ENCODE measurements around the gene CTIF. TPM values are rescaled to one million over a fixed set of nuclear protein-coding genes. Genes with fewer than 3 reads are reported as not detected.

Gene CTIF
- total RNA-seq, 1 donor from 2014 or later = 19.5 TPM

DNA sequence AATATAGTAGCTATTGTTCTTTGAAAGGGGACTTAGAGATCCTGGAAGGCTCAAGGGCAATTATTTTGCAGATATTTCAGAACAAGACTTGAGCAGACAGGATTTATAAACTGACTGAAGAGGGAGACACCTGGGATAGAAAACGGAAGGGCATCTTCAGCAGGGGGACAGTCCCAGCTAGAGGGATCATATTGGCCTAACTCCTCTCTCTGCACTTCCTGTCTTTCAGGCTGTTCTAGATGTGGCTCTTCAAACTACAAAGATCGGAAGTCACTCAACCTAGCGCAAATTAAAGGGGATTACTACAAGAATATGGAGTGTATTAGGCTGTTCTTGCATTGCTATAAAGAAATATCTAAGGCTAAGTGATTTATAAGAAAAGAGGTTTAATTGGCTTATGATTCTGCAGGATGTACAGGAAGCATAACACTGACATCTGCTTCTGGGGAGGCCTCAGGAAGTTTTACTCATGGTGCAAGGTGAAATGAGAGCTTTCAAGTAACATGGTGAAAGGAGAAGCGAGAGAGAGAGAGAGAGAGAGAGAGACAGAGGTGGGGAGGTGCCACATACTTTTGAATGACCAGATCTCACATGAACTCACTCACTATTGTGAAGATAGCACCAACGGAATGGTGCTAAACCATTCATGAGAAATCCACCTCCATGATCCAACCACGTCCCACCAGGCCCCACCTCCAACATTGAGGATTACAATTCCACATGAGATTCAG is 5.3 kb upstream of the CTIF start:
- no peak for DNase-seq

DNA sequence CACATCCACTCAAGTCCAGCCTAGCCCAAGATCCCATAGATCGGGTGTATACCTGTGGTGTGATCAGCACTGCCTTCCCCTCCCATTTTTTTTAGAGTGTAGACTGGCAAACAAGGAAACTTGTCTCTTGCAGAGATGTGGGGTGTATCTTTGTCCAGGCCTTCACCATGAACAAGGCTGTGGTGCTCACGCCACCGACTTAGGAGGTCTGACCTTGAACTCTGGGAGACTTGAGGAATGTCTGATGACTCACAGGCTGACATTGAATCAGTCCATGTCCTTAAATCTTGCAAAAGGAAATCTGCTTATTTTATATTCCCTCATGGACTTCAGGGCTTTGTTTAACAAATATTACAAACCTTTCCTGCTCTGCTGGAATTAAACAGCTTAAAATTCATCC is 4.5 kb upstream of the CTIF start:
- no peak for DNase-seq

DNA sequence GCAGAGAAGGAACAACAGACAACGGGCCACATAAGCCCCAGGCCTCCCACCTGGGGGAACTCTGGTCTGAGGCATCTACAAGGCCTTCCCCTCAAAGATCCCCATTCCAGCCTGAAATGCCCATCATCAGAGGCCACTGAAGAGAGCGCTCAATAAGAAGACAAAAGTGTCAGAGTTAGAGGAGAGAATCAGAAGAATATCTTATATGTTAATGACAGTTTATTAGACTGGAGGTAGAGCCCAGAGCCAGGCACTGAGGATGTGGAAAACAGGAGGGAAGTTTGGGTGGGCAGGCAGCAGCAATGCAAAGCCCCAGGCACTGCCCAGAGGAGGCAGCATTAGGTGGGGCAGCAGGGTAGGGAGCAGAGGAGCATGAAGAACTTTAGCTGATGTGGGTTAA is 2.9 kb upstream of the CTIF start:
- DNase-seq = no peak

- DNase-seq = no peak
Observed at GRCh38 chr18:48536516-48536915, 2.3 kb upstream of the CTIF start.

DNA sequence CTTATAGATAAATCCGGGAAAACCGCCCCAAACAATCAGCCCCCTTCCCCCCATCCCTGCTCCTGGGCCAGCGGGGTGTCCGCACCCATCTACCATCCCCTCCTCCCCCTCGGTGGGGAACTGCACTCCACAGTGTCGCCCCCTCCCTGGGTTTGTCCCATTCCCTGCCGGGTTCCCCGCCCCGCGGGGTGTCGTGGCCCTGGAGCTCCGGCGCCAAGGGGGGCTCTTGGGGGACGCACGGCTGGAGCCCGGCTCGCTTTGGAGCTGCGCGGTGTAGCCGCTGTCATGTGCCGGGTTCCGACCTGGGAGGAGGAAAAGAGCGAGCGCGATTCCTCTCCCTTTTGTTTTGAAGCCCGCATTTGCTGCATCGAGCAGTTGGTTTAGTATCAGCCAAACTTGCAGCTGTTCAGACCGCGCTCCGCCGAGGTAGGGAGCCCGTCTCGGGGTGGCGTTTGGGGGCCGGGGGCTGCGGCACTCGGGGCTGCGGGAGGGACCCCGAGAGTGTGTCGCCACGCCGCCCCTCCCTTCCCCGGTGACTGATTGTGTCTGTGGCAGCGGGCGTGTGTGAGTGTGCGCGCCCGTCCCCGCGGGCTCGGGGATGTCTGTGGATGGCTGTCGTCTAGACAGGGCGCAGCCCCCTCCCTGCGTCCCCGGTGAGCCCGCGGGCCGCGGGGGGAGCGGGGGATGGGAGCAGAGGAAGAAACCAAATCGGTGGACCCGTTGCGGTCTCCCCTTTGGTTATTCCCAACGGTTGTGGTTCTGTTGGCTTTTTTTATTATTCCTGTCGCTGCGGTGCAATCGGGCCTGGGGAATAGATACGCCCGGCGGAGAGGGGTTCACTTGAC is 797 bp downstream of the CTIF start:
- DNase-seq = peak; percentile 63

DNA sequence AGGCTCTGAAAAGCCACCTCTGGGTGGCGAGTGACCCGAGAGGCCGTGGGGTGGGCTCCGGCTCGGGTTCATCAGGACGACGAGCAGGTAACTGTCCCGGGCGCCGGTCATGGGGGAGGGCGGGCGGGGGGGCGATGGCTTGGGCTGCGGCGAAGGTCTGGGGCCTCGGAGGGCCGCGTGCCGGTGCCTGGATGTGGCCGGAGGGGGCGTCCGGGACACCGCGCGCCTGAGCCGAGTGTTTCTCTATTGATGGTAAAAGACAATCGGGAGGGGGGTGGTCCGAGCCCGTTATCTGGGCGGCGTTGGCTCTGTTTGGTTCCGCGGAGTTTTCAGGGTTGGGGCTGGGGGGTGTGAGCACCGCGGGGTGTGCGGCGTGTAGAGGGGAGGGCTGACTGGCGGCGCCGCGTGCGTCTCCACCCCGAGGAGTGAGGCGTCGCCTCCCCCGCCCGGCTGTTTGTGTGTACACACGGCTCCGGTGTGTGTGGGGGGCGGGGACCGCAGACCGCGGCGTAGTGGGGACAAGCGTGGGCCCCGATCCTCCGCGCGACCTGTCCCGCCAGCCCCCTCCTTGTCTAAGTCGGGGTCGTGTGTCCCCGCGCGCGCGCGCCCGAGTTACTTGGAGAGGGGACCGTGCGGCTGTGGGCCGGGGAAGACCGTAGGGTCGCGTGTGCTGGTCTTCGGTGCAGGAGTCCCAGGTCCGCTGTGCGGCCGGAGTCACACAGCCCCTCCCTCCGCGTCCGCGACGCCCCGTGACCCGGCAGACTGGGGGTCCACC is 1.6 kb downstream of the CTIF start:
- peak; percentile 34 for DNase-seq

DNA sequence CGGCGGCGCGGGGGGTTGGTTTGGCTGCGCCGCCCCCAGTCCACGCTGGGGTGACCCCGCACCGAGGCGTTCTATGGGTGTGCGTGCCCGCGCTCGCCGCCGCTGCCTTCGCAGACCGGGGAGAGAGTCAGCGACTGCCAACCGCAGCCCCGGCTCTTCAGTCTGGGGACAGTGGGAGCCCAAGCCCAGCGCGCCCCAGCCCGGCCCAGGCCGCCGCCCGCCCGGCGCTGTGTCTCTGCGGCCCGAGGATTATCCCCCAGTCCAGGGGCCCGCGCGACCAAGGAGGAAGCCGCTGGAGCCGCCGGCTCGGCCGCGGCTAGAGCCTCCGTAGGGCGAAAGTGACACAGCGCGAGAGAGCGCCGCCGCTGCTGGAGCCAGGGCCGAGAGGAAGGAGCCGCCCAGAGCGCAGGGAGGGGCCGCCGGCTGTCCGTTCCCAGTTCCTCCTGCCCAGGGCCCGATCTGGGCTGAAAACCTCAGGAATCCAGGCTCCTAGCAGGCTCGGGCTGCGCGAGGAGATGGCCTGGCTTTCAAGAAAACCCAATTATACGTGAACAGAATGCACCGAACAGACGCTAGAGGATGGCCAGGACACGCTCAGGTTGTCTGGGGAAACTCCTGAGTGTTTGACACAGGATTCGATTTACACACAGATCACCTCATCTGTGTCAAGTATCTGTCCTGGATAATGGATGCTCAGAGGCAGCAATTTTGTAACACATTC is 2.4 kb downstream of the CTIF start:
- no peak for DNase-seq

DNA sequence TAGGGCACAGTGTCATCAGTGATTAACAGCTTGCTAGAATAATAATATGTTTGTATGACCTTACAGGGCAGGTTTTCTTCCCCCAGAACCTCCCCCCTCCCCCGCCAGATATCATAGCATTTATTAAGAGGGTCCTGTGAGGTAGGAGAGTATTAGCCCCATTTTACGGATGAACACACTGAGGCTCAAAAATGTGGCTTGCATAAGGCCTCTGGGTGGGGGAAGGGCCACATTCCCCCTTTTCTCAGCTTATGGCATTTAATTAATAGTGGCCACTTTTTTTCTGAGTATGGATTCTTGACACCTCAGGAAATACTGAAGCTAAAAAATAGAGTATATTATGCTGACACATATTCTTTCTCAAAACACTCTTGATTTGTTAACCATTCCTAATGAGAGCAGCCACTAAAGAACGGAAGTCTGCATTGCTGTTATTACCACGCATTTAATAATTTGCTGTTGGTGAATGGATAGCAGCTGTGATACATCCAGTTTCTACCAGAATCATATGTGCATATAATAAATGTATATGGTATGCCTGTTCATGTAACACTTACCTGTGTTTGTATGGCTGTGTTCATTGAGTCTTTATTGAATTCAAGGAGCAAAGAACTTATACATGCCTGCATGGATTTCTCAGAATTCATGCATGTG is 3.0 kb downstream of the CTIF start:
- DNase-seq = no peak

- no peak for DNase-seq
Observed at GRCh38 chr18:48542513-48543181, 3.8 kb downstream of the CTIF start.

GRCh38 chr18:48543228-48543627 is 4.4 kb downstream of the CTIF start:
- no peak for DNase-seq

DNA sequence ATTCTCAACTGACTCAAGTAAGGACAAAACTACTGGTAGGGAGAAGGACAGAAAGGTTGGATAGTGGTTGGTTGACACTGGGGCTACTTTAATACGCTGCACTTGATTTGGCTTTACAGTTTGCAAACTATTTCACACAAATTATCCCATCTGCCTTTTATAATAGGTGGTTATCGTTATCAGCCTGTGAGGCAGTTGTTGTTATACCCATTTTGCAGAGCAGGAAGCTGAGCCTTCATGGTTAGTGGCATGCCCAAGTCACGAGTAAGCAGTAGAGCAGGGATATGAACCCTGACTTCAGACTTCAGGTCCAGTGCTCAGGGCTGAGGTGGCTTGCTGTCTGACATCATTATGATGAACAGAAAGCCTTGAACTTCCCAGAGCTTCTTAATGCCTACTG is 5.3 kb downstream of the CTIF start:
- DNase-seq = no peak

DNA sequence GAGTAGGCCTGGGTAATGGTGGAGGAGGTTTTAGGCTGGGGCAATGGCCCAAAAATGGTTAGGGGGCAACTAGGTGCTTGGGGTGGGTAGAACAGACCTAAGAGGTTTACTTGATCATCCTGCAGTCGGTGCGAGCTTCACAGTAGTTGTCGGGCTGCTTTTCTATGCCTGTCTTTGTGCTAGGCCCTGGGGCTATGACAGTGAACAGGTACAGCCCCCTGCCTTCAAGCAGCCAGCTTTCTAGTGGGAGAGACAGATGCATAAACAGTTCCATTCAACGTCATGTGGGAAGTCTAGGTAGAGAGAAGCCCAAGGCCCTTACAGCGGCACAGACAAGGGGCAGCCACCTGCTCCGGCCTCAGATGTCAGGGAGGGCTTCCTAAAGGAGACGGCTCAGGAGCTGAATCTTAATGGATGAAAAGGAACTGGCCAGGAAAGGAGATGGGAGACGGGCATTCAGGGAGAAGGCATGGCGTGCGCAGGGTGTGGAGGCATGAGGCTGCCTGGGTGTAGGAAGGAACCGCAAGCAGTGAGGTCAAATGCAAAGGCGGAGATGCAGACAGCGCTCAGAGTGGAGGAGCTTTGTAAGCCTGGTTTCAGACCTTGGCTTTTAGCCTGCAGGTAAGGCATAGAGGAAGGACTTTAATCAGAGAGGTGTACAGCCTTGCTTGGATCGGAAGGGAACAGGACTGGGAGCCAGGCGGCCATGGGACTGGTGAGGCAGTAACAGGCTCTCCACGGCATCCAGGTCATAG is 6.0 kb downstream of the CTIF start:
- no peak for DNase-seq

GRCh38 chr18:48545757-48546321 is 7.0 kb downstream of the CTIF start:
- DNase-seq = peak; percentile 67

DNA sequence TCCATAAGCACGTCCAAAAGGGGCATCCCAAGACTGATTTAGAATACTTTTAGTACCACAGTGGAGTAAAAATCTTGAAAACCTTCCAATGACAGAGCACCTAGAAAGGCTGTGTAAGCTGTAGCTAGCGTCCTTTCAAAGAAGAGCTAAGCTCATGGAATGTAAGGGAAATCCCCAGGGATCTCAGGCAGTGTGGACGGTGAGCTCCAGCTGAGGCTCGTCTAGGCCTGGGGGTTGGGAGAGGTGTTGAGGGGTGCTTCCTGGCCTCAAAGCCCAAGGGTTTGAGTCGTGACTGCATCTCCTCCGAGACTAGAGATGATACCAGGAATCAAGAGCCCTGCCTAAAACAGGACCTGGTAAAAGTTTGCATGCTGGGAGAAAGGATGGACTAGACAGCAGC is 7.6 kb downstream of the CTIF start:
- peak; percentile 51 for DNase-seq

DNA sequence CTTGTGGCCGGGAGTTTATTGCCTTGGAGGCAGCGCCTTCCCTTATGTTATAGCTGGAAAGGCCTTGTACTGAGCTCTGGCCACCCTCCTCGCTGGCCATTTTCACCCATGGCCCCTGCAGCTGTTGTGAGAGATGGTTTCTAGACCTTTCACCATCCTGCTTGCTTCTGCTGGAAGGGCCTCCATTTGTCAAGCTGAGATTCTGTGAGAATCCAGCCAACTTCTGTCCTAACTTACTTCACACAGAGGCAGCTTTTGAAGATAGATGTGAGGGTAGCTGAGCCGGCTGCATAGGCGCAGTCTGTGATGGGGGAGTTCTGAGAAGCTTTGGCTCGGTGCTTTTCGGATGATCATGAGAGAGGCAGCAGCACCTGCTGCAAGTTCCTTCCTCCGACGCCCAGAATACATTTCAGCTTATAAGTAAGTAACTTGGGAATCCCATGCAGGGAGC is 8.7 kb downstream of the CTIF start:
- DNase-seq = no peak

- DNase-seq = peak; percentile 63
Observed at GRCh38 chr18:48548011-48548771, 9.4 kb downstream of the CTIF start.

GRCh38 chr18:48548921-48549320 is 10.1 kb downstream of the CTIF start:
- DNase-seq = no peak

- DNase-seq = no peak
Observed at GRCh38 chr18:48550101-48550729, 11.4 kb downstream of the CTIF start.

GRCh38 chr18:48551100-48551499 is 12.3 kb downstream of the CTIF start:
- no peak for DNase-seq

All from skin of body (tissue), 2 donors.